CD14-positive monocyte (primary cell): ENCODE measurements around the gene UQCRC2. TPM values are rescaled to one million over a fixed set of nuclear protein-coding genes. Genes with fewer than 3 reads are reported as not detected.

Experiments
- DNase-seq, 3 donors: peaks; one replicate each; pipeline ENCODE4 v3.0.0-alpha.2; 2011 to 2022
- H2AFZ ChIP-seq: 2 replicates; pipeline ENCODE4 v1.6.0; 2012; ENCODE audit warnings: mild to moderate bottlenecking, low read depth, low read length, inconsistent platforms; ENCODE audit not compliant: insufficient read depth, poor library complexity, severe bottlenecking
- H3K27ac ChIP-seq, 2 donors: 1 replicate in 1 of 2; 2 replicates in 1 of 2; pipeline ENCODE4 v1.5.1; 2012 to 2013; ENCODE audit warnings: low read length in 2 of 2, control low read depth in 1 of 2, inconsistent platforms in 1 of 2, low read depth in 1 of 2, mild to moderate bottlenecking in 1 of 2
- H3K27me3 ChIP-seq, 2 donors: one replicate each; pipeline versions ENCODE4 v1.6.0 to v1.6.1; 2011 to 2013; ENCODE audit warnings: low read length in 2 of 2; ENCODE audit not compliant: control insufficient read depth in 2 of 2, insufficient read depth in 2 of 2
- H3K36me3 ChIP-seq, 2 donors: replicated peaks in 1 of 2; 1 replicate in 1 of 2; 2 replicates in 1 of 2; pipeline versions ENCODE4 v1.5.1 to v1.6.1; 2012 to 2013; ENCODE audit warnings: low read length in 2 of 2, control low read depth in 1 of 2, inconsistent platforms in 1 of 2, mild to moderate bottlenecking in 1 of 2; ENCODE audit not compliant: insufficient read depth in 2 of 2, control insufficient read depth in 1 of 2
- H3K4me1 ChIP-seq, 2 donors: 1 replicate in 1 of 2; 2 replicates in 1 of 2; pipeline versions ENCODE4 v1.5.1 to v1.6.1; 2012 to 2013; ENCODE audit warnings: low read length in 2 of 2, control low read depth in 1 of 2, inconsistent platforms in 1 of 2, mild to moderate bottlenecking in 1 of 2, moderate library complexity in 1 of 2; ENCODE audit not compliant: insufficient read depth in 2 of 2, control insufficient read depth in 1 of 2
- H3K4me2 ChIP-seq: replicated peaks from 2 replicates; pipeline ENCODE3; 2012; ENCODE audit warnings: low read length, moderate library complexity, mild to moderate bottlenecking; ENCODE audit not compliant: poor library complexity, severe bottlenecking; ENCODE audit errors: extremely low read depth
- H3K4me3 ChIP-seq, 3 experiments: fragments of 200-600 bp in 1 of 3; sonication (generic) in 1 of 3; replicated peaks in 1 of 3; 1 replicate in 2 of 3; 2 replicates in 1 of 3; pipeline ENCODE4 v1.5.1; 2011 to 2013; ENCODE audit warnings: low read length in 3 of 3, mild to moderate bottlenecking in 3 of 3, control low read depth in 2 of 3, low read depth in 2 of 3, inconsistent platforms in 1 of 3, moderate library complexity in 1 of 3
- H3K79me2 ChIP-seq: 2 replicates; pipeline ENCODE4 v1.6.0; 2012; ENCODE audit warnings: mild to moderate bottlenecking, control low read depth, inconsistent platforms, low read length, moderate library complexity; ENCODE audit not compliant: insufficient read depth
- H3K9ac ChIP-seq: 2 replicates; pipeline ENCODE4 v1.6.0; 2017; ENCODE audit warnings: low read length, mild to moderate bottlenecking; ENCODE audit not compliant: insufficient read depth, poor library complexity, severe bottlenecking
- H3K9me3 ChIP-seq, 2 donors: replicated peaks in 1 of 2; 1 replicate in 1 of 2; 2 replicates in 1 of 2; pipeline versions ENCODE4 v1.5.1 to v1.6.1; 2012 to 2013; ENCODE audit warnings: low read length in 2 of 2, control low read depth in 1 of 2; ENCODE audit not compliant: control insufficient read depth in 1 of 2, insufficient read depth in 1 of 2
- H4K20me1 ChIP-seq: 2 replicates; pipeline ENCODE4 v1.6.0; 2012; ENCODE audit warnings: mild to moderate bottlenecking, low read length, control low read depth, moderate library complexity; ENCODE audit not compliant: insufficient read depth
- H3K27ac Mint-ChIP-seq, 7 donors: one replicate each; pipeline ENCODE4 v1.8.0; 2020; ENCODE audit warnings: mild to moderate bottlenecking in 7 of 7, mixed read lengths in 7 of 7, moderate library complexity in 6 of 7, inconsistent platforms in 2 of 7
- H3K27me3 Mint-ChIP-seq, 3 donors: one replicate each; pipeline ENCODE4 v1.8.0; 2021 to 2022; ENCODE audit warnings: low read depth in 3 of 3, mild to moderate bottlenecking in 3 of 3, mixed read lengths in 3 of 3, moderate library complexity in 3 of 3, inconsistent platforms in 1 of 3
- H3K36me3 Mint-ChIP-seq, 2 donors: one replicate each; pipeline ENCODE4 v1.8.0; 2020; ENCODE audit warnings: mixed read lengths in 2 of 2, inconsistent platforms in 1 of 2, mild to moderate bottlenecking in 1 of 2
- H3K4me1 Mint-ChIP-seq: one replicate; pipeline ENCODE4 v1.8.0; 2020; ENCODE audit warnings: mild to moderate bottlenecking, mixed read lengths
- H3K4me3 Mint-ChIP-seq, 2 donors: one replicate each; pipeline ENCODE4 v1.8.0; 2020; ENCODE audit warnings: mild to moderate bottlenecking in 2 of 2, mixed read lengths in 2 of 2, moderate library complexity in 1 of 2
- H3K9me3 Mint-ChIP-seq, 7 donors: one replicate each; pipeline ENCODE4 v1.8.0; 2020 to 2022; ENCODE audit warnings: mixed read lengths in 7 of 7, mild to moderate bottlenecking in 6 of 7, moderate library complexity in 6 of 7, inconsistent platforms in 2 of 7
- CTCF ChIP-seq: fragments of 200-600 bp; IDR thresholded peaks from one replicate; pipeline ENCODE4 v1.8.0; 2022; ENCODE audit warnings: antibody characterized with exemption, mild to moderate bottlenecking
- WGBS: methylation state at CpG from one replicate; pipeline ENCODE4 v1.1.5; 2013; ENCODE audit warnings: missing lambda C conversion rate; ENCODE audit not compliant: insufficient coverage; 5-methylcytosine and 5-hydroxymethylcytosine counted together
- intact Hi-C, 2 donors: fragments of 100-400 bp; cut with micrococcal nuclease; formaldehyde crosslinking; loops; one replicate each; pipeline versions ENCODE4 v1.15.0 to v1.15.1; 2023
- polyA plus RNA-seq, 3 donors: library from polyadenylated mRNA; depleted of rRNA in 1 of 3; unstranded in 2 of 3; stranded (reverse) in 1 of 3; fragments of 300-500 nt in 2 of 3; fragments of >200 nt in 1 of 3; fragmentation: Illumina TruSeq in 2 of 3; gene quantifications; 1 replicate in 2 of 3; 2 replicates in 1 of 3; pipeline ENCODE4 v1.2.3, GENCODE V29; 2012 to 2021

Gene UQCRC2
- polyA plus RNA-seq, 3 donors = 101 to 195 (median 189) TPM

- H3K9ac ChIP-seq = no peak overlapping the region
- Mint-ChIP-seq H3K36me3 (no peaks in the 10 kb centered on the region), H3K27me3 (no peaks in the 10 kb centered on the region), H3K4me1 (peaks cover 23% of the 10 kb centered on the region), H3K9me3 (no peaks in the 10 kb centered on the region), H3K4me3 (no peak overlapping the region), H3K27ac (no peak overlapping the region)
- no peaks in the 10 kb centered on the region for H3K36me3 ChIP-seq
- H3K4me3 ChIP-seq = no peak overlapping the region
- no peak for DNase-seq
- no peaks in the 10 kb centered on the region for H3K9me3 ChIP-seq
- H3K27ac ChIP-seq = no peak overlapping the region
- intact Hi-C loops = no loop called here
- H2AFZ ChIP-seq = no peak overlapping the region
- no peak for TF ChIP-seq CTCF
- H3K27me3 ChIP-seq = no peaks in the 10 kb centered on the region
- peaks cover 0 to 10% of the 10 kb centered on the region in 2 donors for H3K4me1 ChIP-seq
- no peak overlapping the region for H3K4me2 ChIP-seq
- H3K79me2 ChIP-seq = peaks cover 58% of the 10 kb centered on the region
- peaks cover 85% of the 10 kb centered on the region for H4K20me1 ChIP-seq
- no CpG with 5 or more reads among the region's 1 CpG for WGBS
These were observed 65.4 kb downstream of the UQCRC2 start for GRCh38 chr16:22018559-22018958.

DNA sequence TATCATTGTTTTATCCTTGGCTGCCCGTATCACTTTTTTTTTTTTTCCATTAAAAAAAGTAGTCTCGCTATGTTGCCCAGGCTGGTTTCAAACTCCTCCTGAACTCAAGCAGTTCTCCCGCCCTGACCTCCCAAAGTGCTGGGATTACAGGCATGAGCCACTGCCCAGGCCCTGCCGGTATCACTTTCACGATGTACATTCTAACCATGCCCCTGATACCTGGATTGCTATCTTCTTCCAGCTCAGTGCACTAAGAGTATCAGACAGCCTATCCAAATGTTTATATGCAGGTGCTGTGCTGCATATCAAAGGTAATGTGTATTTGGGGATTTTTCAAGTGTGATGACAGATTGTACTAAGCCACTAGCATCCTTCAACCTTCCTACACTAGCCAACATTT, 69.0 kb downstream of the UQCRC2 start:
- H3K79me2 ChIP-seq = peaks cover 32% of the 10 kb centered on the region

More for the DNA sequence above, 69.0 kb downstream of the UQCRC2 start:
- no peak overlapping the region for H3K4me2 ChIP-seq
- H3K9me3 ChIP-seq = no peaks in the 10 kb centered on the region
- Mint-ChIP-seq H3K36me3 (peaks cover 0 to 4% of the 10 kb centered on the region in 2 donors), H3K4me3 (no peak overlapping the region), H3K27me3 (no peaks in the 10 kb centered on the region), H3K4me1 (peaks cover 14% of the 10 kb centered on the region), H3K9me3 (no peaks in the 10 kb centered on the region), H3K27ac (no peak overlapping the region)
- no peak for DNase-seq
- H2AFZ ChIP-seq = no peak overlapping the region
- no peaks in the 10 kb centered on the region for H3K36me3 ChIP-seq
- WGBS = 94% methylated on average over 3 of the region's 5 CpGs
- no peak overlapping the region for H3K27ac ChIP-seq
- peaks cover 56% of the 10 kb centered on the region for H4K20me1 ChIP-seq
- no peak overlapping the region for H3K4me3 ChIP-seq
- H3K9ac ChIP-seq = no peak overlapping the region
- H3K27me3 ChIP-seq = no peaks in the 10 kb centered on the region
- H3K4me1 ChIP-seq = no peaks in the 10 kb centered on the region
- no peak for TF ChIP-seq CTCF
- intact Hi-C loops = no loop called here
